Limb (tissue), 2 donors: ENCODE data around the gene LSMEM2.
"Not testable (repeated sequence)": the region's sequence is repeated elsewhere in the genome, so short reads cannot be mapped to it uniquely, and the experiment has no call there.

Source experiments
- DNase-seq, 2 donors: peaks; one replicate each; pipeline ENCODE4 v3.0.0-alpha.2; 2016; ENCODE audit errors: extremely low spot score in 2 of 2

LSMEM2 gene

DNA sequence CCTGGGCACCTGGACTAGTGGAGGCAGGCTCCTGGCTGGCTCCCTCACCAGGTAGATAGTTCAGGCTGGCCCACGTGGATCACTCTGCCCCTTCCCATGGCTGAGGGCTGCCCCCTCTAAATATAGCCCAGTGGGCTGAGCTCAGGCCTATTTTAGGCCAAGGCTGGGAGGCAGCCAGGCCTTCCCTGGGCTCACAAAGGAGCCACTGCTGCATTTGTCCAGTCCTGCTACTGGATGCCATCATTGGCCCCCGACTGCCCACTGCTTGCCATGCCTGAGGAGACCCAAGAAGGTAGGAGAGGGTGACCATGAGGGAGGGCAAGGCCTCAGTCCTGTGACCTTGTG, at the start of gene LSMEM2:
TSS of gene LSMEM2 (plus strand) at position 208 of the 345 bp plus-strand sequence. CDS start at position 235, 27 bp downstream.
- no peak for DNase-seq

DNA sequence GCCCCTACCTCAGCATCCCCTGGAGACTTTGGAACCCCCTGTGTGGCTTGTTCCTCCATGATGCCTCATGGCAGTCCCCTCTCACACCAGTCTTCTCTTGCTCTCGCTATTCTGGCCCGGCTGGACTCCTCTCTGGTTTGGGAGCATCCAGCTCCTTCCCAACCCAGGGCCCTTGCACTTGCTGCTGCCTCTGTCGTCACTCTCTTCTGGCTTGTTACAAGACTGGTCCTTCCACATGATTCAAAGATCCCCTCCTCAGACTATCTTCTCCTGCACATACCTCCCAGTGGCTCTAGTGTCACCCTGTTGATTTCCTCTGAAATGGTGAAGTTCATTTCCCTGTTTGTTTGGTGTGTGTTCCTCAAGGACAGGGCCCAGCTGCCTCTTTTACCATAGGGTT, 49.4 kb upstream of the LSMEM2 start:
- DNase-seq = no peak

DNA sequence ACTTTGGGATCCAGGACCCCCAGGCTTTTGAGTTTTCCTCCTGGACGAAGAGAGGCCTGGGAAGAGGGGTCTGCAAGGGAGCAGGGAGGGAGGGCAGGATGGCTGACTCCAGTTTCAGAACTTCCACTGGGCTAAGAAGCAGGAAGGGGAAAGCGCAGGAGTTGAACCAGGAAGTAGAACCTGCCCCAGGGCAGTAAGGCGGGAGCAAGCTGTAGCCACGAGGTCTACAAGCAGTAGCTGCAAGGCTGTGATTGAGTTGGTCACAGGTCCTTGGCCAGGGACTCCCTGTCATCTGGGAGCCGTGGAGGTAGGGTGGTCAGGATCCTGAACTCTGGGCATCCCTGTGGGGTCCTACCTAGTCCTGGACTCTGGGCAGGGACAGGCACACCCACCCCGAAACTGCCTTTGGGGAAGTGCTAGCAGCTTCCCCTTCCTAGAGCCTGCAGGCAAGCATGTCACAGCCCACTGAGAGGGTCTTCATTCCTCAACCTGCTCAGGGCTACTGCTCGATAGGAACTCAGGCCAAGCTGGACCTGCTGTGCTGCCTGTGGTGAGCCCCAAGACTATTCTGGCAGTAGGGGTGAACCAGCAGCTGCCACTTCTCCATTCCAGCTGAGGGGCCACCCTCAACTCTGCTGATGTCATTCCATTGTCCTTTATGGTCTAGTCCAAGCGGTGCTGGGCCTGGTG, 48.6 kb upstream of the LSMEM2 start:
- no peak for DNase-seq

DNA sequence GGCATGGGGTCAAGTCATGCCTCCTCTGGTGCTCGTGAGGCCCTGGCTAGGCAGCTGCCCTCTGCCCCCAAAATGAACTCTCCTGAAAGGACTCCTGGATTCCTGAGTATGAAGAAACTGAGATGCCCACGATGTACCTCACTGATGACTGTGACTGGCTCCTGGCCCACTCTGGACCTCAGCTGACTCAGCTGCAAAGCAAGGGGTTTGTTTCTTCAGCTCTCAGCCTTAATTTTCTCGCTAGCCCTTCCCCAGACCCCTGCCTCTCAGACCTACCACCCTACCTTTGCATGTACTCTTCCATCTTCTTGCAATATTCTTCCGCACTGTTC, 48.1 kb upstream of the LSMEM2 start:
- no peak for DNase-seq

DNA sequence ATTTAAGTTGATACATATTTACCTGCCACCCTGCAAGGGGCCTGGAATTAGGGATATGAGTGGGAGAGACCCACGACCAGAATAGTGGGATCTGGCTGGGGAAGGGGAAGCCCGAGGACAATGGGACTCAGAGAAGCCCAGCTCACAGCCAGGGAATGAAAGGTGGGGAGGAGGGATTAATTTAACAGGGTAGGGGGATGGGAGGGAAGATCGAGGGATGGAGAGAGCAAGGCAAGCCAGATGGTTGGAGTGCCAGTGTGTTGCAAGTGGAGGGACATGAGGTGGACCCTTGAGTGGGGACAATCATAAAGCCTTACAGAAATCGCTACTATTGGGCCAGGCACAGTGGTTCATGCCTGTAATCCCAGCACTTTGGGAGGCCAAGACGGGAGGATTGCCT, 47.3 kb upstream of the LSMEM2 start:
- no peak for DNase-seq

DNA sequence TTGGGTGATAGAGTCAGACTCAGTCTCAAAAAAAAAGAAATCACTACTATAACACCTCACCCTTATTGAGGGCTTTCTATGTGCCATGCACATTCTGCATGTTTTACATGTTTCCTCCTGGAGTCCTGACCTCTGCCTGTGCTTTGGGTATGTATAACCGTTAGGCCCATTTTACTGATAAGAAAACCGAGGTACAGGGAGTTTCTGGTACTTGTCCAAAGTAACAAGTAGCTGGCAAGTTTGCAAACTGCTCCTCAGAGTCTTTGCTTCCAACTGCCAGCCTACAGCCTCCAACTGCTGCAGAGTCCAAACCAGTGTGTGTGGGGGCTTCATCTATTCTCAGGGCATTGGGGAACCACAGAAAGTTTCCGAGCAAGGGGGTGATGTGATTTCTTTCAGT, 46.6 kb upstream of the LSMEM2 start:
- no peak for DNase-seq

DNA sequence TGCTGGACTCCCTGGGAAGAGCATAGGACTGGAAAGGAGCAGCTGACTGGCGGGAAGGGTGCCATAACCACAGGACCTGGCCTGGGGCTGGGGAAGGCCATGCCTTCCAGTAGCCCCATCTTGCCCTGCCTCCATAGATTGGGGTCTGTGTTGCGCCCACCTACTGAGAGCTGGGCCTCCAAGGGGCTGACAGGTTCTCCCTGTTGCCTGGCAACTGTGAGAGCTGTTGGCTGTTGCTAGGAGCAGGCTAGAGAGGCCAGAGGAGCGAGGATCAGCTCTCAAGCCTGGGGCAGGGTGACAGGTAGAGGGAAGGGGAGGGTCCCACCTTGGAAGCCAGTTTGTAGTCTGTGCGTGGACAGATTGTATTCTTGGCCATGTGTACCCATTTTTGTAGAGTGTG, 45.7 kb upstream of the LSMEM2 start:
- no peak for DNase-seq

DNA sequence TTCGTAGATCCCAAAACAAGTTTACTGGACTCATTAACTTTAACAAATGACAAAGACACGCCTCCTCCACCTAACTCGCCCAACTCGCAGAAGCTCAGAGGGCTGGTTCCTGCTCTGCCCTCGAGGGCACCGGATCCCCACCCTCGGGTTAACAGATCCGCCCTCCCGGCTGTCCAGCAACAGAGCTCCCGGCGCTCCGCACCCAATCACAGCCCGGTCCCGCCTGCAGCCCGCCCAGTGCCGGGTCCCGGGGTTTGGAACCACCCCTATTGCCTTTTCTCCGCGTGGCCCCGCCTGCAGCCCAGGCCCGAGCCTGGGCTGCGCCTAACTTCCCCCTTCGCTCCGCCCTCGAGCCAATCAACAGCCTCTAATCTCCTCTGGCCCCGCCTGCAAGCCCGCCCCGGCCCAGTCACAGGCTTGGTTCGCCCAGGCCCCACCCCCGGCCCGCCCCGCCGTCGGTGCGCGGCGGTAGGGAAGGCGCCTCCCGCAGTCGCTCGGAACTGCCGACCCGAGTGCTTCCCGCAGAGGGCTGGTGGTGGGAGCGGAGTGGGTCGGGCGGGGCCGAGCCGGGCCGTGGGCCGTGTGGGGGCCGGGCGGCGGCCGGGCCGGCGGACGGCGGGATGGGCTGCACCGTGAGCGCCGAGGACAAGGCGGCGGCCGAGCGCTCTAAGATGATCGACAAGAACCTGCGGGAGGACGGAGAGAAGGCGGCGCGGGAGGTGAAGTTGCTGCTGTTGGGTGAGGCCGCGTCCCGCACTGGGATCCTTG, 43.0 kb upstream of the LSMEM2 start, which contains the start of gene GNAI2:
TSS of gene GNAI2 (plus strand) at position 489 of the 768 bp plus-strand sequence. CDS start at position 621, 132 bp downstream.
- peak; percentile 98 to 100 for DNase-seq

DNA sequence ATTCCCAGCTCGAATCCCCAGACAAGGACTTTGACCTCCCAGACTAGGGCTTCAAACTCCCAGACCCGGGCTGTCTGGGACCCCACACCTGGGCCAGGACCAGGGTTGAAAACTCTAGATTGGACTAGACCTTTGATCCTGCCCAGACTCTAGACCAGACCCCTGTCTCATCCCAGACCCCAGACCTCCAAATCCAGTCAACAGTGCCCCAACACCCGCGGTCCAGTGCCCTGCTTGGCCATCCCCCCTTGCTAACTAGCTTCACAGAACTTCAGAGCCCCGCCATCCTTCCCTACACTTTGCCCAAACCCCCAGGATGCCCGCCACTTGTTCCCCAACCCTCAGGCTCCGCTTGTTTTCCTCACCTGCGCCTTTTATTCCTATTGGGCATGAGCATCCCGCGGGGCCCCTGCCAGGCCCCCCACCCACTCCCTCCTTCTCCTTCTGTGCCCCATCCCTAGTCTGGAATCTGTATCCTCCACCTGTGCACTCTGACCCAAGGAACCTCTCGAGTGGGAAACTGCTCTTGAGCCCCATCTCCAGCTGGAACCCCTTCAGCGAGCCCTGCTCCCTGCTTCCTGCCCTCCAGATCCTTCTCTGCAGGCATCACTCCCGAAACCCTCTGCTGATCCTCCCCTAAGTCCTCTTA, 42.3 kb upstream of the LSMEM2 start:
- no peak for DNase-seq

DNA sequence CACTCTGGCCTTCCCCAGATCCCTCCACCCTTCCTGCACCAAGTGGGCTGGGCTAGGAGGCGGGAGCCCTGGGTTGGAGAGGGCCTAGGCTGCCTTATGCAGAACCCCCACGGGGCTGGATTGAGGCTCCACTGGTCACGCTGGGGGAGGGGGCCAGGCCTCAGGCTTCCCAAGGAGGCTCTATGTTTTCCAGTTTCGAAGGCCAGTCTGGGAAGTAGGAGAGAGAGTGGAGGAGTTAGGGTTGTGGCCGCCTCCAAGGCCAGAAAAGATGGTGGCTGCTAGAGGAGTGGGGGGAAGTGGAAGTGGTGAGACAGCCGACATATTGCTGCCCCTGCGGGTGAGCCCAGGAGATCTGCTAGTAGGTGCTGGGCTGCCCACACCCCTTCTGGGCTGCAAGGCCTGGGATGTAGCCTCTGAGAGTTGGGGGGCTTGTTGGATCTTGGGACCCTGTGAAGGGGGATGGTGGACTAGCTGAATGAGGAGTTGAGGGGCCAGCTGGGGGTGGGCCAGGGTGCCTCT, 41.7 kb upstream of the LSMEM2 start:
- no peak for DNase-seq

DNA sequence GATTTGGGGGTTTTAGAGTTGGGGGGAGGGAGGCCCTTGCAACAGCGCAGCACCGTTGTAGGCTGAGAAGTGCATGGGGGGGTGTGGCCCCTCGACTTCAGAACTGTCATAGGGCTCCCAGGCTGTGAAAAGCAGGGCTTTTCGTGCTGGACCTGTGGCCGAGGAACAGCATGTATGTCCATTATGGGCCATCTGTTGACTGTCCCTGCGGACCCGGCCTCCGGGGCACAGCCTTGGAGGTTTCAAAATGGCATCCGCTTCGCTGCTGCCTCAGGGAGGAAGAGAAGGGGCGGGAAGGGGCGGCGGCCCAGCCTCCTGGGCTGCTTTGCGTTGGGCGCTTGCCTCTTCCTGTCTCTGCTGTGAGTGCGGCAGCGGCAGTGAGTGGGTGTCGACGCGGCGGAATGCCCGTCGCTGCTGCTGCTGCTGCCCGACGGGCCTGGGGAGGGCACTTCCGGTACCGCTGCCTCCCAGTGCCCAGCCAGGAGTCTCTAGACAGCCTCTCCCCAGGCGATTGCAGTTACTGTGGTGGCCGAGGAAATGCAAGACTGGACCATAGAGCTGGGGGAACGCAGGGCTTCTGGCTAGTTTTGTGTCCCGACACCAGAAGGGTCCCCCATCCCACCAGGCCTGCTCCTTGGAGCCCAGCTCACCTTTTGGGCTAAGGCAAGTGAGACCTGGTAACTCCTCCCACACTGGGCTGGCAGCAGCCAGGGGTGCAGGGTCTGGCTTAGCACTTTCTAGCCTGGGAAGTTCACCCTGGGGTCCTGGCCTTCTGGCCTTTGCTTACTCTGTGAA, 40.9 kb upstream of the LSMEM2 start:
- peak in 1 of 2 donors; percentile 73 for DNase-seq

DNA sequence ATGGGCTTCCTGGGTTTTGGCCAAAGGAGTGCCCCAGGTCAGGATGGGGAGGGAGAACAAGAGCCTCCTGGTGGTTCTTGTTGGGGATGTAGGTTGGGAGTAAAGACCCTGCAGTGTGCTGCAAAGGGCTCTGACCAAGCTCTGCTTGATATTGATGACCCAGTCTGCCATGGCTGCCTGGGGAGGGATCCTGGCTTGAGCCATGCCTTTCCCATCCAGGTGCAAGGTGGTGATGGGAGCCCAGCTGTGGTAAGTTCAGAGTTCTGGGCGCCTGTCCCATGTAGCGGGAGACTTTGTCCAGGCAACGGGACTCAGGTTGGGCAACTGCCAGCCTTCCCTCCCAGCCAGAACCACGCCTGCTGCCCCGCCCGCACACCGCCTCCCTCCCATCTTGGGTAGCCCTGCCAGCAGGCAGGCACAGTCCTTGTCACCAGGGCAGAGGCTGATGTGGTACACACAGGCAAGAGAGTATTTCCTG, 40.3 kb upstream of the LSMEM2 start:
- DNase-seq = no peak

DNA sequence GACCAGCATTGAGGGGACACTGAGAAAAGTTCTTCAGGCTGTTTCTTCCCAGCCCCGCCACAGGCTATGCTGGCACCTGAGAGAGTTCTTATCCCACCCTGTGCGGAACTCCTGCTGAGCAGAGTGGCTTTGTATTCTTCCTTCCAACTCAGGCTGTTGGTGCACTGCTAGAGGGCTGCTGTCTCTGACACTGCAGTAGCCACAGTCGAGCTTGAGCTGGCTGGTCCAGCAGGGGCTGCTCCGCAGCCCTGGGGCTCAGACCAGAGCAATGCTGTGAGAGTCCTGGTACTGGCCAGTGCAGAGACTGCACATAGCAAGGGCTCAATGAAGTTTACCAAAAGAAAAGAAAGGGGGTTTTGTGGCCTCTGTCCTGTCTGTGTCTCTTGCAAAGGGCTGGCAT, 39.2 kb upstream of the LSMEM2 start:
- no peak for DNase-seq

DNA sequence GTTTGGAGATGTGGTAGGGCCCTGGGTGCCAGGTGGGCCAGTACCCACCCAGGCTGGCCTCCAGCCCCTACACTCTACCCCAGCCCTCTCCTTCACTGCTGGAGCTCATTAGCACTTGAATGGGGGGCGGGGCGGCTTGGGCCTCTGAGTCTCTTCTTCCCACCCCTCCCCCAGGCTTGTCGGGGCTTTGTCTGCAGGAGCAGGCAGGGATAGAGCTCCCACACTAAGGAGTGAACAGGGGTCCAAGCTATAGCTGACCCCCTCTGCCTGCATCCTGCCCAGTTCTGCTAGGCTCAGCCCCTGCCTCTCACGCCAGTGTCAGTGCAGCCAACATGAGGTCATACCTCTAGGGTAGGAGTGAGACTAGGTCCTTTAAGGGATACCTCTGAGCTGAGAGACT, 37.7 kb upstream of the LSMEM2 start:
- DNase-seq = no peak

DNA sequence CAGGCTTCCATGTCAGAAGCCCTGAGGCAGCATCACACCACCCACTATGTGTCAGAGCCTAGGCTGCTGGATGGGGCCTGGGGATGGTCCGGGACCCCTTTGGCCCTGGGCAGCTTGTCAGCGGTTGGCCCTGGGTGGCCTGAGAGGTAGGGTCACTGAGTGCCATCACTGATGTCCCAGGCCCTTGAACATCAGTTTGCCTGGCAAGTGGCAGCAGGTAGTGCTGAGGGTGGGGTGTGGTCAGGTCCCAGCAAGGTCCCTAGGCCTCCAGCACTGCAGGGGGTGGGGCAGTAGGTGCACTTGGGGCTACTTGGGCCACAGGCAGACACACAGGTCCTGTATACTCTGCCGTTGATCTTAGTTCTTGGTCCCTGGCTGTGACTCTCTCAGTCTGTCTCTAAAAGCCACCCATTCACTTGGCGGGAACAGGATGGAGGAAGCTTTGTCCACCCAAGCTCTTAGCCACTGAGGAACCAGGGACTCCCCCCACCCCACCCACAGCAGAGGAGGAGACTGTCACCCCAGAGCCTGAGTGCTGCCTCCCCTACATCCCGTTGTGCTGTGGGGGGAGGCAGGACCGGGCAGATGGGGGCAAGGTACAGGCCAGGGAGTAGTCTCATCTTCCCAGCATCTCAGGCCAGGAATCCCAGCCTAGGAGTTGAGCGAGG, 37.0 kb upstream of the LSMEM2 start:
- DNase-seq = no peak

DNA sequence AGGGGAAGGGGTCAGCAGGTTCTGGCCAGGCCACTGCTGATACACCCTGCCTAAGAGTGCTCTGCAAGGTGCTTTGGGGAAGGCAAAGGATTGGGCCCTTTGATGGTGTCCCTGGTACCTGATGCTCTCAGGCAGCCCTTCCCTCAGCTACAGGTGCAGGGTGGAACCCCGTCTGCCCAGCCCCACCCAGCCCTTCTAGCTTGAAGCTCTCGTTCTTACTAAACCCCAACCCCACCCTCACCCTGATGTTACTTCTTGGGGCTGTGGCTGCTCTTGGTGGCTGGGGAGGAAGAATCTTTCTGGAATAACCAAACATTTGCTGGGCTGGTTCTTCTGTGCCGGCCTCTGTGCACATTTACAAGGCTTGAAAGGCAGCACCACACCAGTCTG, 36.5 kb upstream of the LSMEM2 start:
- DNase-seq = no peak

DNA sequence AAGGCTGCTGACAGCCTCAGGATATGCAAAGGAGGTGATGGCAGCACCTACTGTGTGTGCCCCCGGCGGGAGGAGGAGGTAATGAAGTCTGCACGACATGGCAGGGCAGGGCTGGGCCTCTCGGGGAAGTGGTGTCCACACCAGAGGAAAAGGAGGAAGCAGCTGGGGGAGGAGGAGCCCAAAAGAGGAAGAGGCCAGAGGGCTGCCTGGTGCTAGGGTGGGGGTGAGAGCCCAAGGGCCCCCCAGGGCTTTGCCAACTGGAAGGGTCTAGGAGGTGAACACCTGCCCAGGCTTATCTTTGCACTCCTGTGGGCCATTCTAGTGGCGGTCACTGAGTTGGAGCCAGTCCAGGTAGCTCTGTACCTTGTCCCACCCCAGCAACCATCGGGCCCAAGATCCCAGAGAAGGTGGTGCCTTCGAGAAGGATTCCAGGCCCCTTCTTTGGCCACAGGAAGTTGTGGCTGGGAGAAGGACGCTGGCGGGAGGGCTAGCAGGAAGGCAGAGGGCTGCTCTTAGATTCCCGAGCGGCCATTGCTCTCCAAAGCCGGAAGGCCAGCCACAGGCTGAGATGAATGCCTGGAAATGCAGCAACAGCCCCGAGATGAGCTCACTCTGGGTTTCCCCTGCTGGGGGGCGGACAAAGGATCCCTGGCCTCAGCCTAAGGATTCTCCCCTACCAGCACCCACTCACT, 35.9 kb upstream of the LSMEM2 start:
- DNase-seq = no peak

DNA sequence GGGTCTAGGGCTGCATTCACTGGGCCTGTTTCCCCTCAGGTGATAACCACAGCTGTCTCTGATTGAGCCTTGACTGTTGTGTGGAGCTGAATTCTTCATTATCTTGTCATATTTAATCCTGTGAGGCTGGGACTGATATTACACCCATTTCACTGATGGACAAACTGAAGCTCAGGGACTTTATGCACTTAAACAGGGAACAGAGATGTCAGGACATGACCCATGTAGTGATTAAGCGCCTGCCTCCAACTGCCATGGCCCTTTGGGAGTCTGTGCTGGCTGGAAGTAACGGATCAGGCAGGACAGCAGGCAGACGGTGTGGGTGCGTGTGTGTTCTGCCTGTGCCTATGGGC, 35.4 kb upstream of the LSMEM2 start:
- no peak for DNase-seq

DNA sequence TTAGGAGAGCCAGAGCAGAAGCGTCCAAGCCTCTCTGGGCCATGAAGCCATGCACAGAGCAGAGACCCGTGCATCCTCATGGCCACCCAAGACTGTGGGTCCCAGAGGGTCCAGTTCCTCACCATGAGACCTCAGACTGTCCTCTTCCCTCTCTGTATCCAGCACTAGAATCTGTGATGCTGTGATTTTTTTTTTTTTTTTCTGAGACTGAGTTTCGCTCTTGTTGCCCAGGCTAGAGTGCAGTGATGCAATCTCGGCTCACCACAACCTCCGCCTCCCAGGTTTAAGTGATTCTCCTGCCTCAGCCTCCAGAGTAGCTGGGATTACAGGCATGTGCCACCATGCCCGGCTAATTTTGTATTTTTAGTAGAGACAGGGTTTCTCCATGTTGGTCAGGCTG, 34.1 kb upstream of the LSMEM2 start:
- not testable (repeated sequence) for DNase-seq

DNA sequence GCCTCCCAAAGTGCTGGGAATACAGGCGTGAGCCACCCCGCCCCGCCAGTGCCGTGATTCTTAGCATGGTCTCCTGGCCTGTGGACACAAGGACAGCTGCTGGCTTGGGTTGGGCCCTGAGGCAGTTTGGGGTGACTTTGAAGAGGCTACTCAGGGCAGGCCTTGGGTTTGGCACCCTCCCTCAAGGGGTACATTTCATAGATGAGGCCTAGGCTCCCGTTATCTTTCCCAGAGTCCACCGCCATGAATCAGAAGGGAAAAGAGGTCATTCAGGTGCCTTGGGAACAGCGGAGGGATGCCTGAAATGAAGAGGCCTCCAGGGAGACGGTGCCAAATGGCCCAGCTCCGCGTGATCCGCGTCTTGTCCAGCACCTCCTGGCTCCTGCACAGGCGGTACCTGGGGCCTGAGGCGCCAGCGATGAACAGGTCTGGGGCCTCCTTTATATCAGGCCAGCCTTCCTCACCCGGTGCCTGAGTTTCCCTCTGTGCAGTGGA, 33.6 kb upstream of the LSMEM2 start:
- no peak for DNase-seq
